ENCODE results near the gene ZEB2.

DNA sequence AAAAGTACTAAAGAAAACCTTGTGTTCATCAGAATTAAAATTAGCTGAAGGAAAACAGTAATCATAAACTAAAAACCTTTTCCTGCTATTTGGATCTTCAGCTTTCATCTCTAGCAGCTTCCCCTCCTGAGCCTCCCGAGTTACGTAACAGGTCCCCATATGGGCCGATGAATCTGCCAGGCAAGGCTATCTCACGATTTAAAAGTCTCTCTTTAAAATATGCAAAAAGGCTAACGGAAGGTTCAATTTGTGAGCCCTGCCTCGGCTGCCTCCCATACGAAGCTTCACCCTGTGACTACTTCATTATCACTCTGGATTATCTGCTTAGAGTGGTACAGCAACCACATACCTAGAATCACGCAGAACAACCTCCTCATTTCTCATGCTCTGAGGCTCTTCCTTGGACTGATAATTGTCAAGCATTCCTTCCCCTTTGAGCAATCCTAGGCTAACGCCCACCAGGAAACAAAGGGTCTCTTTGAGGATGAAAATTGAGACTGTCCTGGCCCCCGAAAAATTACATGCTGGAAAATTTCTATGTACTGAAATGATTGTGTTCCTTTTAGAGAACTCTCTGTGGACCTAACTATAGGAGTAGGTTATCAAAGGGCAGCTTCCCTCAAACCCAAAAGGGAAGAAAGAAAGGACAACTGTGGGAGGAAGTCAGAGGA, 147.4 kb downstream of the ZEB2 start:
- TF ChIP-seq, protein P1, sequence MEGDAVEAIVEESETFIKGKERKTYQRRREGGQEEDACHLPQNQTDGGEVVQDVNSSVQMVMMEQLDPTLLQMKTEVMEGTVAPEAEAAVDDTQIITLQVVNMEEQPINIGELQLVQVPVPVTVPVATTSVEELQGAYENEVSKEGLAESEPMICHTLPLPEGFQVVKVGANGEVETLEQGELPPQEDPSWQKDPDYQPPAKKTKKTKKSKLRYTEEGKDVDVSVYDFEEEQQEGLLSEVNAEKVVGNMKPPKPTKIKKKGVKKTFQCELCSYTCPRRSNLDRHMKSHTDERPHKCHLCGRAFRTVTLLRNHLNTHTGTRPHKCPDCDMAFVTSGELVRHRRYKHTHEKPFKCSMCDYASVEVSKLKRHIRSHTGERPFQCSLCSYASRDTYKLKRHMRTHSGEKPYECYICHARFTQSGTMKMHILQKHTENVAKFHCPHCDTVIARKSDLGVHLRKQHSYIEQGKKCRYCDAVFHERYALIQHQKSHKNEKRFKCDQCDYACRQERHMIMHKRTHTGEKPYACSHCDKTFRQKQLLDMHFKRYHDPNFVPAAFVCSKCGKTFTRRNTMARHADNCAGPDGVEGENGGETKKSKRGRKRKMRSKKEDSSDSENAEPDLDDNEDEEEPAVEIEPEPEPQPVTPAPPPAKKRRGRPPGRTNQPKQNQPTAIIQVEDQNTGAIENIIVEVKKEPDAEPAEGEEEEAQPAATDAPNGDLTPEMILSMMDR (IDR thresholded peaks at IDR 0.05), result no peak
- no peak for TF ChIP-seq POLR2A (IDR thresholded peaks at IDR 0.05)
